HG03457 (cell line): ENCODE measurements around the gene ZNF660.

Experiments used
- ATAC-seq: cut with Tn5 transposase; IDR thresholded peaks from one replicate; pipeline ENCODE4 v1.9.1; 2021; ENCODE audit warnings: moderate number of reproducible peaks; ENCODE audit not compliant: unreplicated experiment

The ZNF660 gene

DNA sequence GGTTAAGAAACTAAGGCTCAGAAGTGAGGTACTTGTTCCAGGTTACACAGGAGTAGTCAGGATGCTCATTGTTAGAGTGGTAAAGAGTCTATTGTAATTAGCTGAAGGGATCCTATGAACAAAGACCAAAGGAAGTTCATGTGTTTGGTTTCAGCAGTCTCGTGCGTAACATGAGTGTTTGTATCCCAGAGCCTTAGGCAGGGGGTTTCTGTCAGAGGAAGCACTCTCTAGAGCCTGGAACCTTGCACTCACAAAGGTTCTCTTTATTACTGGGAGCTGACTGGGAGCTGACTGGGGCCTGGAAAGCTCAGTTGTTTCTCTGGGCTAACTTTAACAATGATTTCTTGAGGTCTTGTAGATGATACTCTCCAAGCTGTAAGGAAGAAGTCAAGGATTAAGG lies 44.0 kb downstream of the ZNF660 start:
- no peak for ATAC-seq

- ATAC-seq = no peak
Measured at GRCh38 chr3:44632193-44632592, 47.4 kb downstream of the ZNF660 start.

DNA sequence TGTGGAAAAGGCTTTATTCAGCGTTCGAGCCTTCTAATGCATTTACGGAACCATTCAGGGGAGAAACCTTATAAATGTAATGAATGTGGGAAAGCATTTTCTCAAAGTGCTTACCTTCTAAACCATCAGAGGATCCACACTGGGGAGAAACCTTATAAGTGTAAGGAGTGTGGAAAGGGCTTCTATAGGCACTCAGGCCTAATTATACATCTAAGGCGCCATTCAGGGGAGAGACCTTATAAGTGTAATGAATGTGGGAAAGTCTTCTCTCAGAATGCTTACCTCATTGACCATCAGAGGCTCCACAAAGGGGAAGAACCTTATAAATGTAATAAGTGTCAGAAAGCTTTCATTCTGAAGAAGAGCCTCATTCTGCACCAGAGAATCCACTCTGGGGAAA lies 57.6 kb downstream of the ZNF660 start:
- no peak for ATAC-seq

GRCh38 chr3:44643024-44643423 lies 58.3 kb downstream of the ZNF660 start:
- no peak for ATAC-seq

DNA sequence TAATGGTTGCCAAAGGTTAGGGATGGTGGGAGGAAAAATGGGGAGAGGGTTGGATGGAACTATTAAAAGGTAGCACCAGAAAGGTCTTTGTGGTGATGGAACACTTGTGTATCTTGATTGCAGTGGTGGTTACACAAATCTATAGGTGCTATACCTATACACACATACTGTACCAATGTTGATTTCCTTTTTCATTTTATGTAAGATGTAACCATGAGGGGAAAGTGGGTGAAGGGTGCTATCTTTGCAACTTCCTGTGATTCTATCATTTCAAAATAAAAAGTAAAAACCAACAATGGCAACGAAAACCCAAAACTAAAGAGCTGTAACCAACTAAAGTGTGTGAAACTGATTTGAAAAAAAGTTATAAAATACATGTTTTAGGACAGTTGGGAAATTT lies 63.0 kb downstream of the ZNF660 start:
- ATAC-seq = no peak

GRCh38 chr3:44648564-44649229 lies 63.9 kb downstream of the ZNF660 start, which contains the start of gene ZNF35:
Gene ZNF35, plus strand, starts transcription at chr3:44648732. Its CDS starts 2,336 bp downstream, at chr3:44651068.
- ATAC-seq = peak; percentile 89
